ENCODE measurements around the gene PSMG4.

GRCh38 chr6:3303795-3304411 lies 45.2 kb downstream of the PSMG4 start:
- no peak for TF ChIP-seq ZBTB43 (CRISPR knock-in tag; IDR thresholded peaks at IDR 0.05)
- TF ChIP-seq GTF3C2 (IDR thresholded peaks at IDR 0.05; ENCODE audit: borderline replicate concordance, extremely low read depth, insufficient read length): no peak
- TF ChIP-seq POLR2A (conservative IDR thresholded peaks at IDR 0.05): no peak
- no peak for TF ChIP-seq CREM (IDR thresholded peaks at IDR 0.05; ENCODE audit: low read depth)
- no peak for TF ChIP-seq CTCF (IDR thresholded peaks at IDR 0.05 in 2 of 3, conservative IDR thresholded peaks at IDR 0.05 in 1 of 3; ENCODE audit: insufficient read depth in 2 of 3, low read depth in 1 of 3, low read length in 3 of 3)
- no peak for TF ChIP-seq TRIM25 (IDR thresholded peaks at IDR 0.05; ENCODE audit: borderline replicate concordance)
